Hypothalamus (tissue), 51 donors: ENCODE results near the gene CDHR5.

Experiments
- DNase-seq, 51 donors: peaks; one replicate each; lab custom pipeline; 2025; lab: John Stamatoyannopoulos, UW

The CDHR5 gene

GRCh38 chr11:612201-612960, 12.4 kb downstream of the CDHR5 start:
- no peak for DNase-seq

GRCh38 chr11:611001-611996, 13.5 kb downstream of the CDHR5 start:
- no peak for DNase-seq

GRCh38 chr11:610146-610801, 14.5 kb downstream of the CDHR5 start:
- DNase-seq: no peak

GRCh38 chr11:609341-609811, 15.4 kb downstream of the CDHR5 start:
- no peak for DNase-seq

- DNase-seq: no peak
These were observed 15.9 kb downstream of the CDHR5 start for GRCh38 chr11:608791-609251.

GRCh38 chr11:607971-608659, 16.6 kb downstream of the CDHR5 start:
- no peak for DNase-seq

GRCh38 chr11:607020-607780, 17.6 kb downstream of the CDHR5 start:
- no peak for DNase-seq

- DNase-seq: peak in 8 of 51 donors; percentile 11 to 60 (median 26)
These were observed 18.5 kb downstream of the CDHR5 start for GRCh38 chr11:606245-606644.

- no peak for DNase-seq
These were observed 19.2 kb downstream of the CDHR5 start for GRCh38 chr11:605286-606129.

GRCh38 chr11:603154-603553, 21.6 kb downstream of the CDHR5 start:
- no peak for DNase-seq

GRCh38 chr11:601573-602245, 23.0 kb downstream of the CDHR5 start:
- DNase-seq: no peak

- DNase-seq: no peak
These were observed 26.6 kb downstream of the CDHR5 start for GRCh38 chr11:598005-598680.

GRCh38 chr11:597166-597725, 27.5 kb downstream of the CDHR5 start:
- DNase-seq: no peak

GRCh38 chr11:596374-596773, 28.4 kb downstream of the CDHR5 start:
- no peak for DNase-seq

- no peak for DNase-seq
These were observed 29.4 kb downstream of the CDHR5 start for GRCh38 chr11:595400-595799.

- no peak for DNase-seq
These were observed 31.4 kb downstream of the CDHR5 start for GRCh38 chr11:593347-593746.

- no peak for DNase-seq
These were observed 31.8 kb downstream of the CDHR5 start for GRCh38 chr11:592918-593317.
